Measurements from ENCODE around the gene SLC16A9. TPM values are rescaled to one million over a fixed set of nuclear protein-coding genes. Genes with fewer than 3 reads are reported as not detected.
A peak's percentile ranks its signal among the peaks of the same experiment; 100 is the strongest.
"Not testable (repeated sequence)": the region's sequence is repeated elsewhere in the genome, so short reads cannot be mapped to it uniquely, and the experiment has no call there.

The SLC16A9 gene
- total RNA-seq, 1 donor: under 0.01 TPM

DNA sequence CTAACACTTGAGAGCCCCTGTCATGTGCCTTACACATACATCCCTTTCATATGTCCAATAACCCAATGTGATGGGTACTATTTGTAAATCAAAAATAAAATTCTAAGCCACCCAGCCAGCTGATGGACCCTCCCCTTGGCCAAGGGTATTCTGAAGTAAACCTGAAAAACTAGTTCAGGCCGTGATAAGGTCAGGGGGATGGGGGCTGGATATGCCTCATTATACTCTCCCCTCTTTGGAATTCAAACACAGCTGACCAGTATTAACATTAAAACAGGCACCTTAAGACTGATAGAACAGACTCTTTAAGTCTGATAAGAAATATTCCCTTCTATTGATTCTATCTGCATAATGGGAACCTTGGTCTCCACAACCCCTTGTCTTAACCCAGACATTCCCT is 51.9 kb downstream of the SLC16A9 start:
- no peak for TF ChIP-seq CTCF (IDR thresholded peaks at IDR 0.05; ENCODE audit: insufficient read depth, low read depth, low read length)
- H3K4me3 ChIP-seq (ENCODE audit: low read depth, low read length): no peak overlapping the region
- DNase-seq (ENCODE audit: low read depth): no peak

DNA sequence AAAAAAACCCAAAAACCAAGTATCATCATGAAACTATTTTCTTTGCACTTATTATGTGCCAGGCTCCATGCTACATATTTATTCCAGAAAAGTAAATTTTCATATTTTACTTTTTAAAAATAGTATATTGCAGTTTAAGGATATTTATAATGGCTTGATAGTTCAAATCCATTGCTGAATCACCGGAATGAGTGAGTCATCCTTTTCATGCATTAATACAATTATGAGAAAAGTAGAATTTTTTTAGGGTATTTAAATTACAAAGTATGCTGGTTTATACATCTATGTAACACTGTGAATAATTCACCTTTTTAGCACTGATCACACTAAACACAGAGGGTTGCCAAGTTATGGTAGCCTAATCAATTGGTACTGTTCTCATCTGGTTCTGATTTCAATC is 54.3 kb downstream of the SLC16A9 start:
- DNase-seq (ENCODE audit: low read depth): no peak
- no peak for TF ChIP-seq CTCF (IDR thresholded peaks at IDR 0.05; ENCODE audit: insufficient read depth, low read depth, low read length)
- no peak overlapping the region for H3K4me3 ChIP-seq (ENCODE audit: low read depth, low read length)

DNA sequence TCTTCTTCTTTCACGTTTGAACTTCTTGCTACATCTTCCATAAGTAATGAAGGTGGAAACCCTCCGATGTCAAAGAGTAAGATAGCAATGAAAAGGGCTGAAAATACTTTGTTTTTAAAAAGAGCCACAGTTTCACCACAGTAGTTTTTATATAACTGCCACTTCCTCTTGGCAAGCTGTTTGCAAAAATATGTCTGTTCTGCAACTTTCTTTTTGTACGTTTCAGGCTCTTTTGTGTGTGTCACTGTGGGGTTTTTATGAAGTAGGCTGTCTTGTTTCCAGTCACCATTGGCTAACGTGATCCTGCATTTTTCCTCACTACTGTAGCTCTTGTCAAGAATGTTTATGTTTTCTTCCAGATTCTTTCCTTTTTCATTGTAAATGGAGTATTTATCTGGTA is 55.6 kb downstream of the SLC16A9 start:
- no peak overlapping the region for H3K4me3 ChIP-seq (ENCODE audit: low read depth, low read length)
- no peak for TF ChIP-seq CTCF (IDR thresholded peaks at IDR 0.05; ENCODE audit: insufficient read depth, low read depth, low read length)
- DNase-seq (ENCODE audit: low read depth): peak; percentile 2

DNA sequence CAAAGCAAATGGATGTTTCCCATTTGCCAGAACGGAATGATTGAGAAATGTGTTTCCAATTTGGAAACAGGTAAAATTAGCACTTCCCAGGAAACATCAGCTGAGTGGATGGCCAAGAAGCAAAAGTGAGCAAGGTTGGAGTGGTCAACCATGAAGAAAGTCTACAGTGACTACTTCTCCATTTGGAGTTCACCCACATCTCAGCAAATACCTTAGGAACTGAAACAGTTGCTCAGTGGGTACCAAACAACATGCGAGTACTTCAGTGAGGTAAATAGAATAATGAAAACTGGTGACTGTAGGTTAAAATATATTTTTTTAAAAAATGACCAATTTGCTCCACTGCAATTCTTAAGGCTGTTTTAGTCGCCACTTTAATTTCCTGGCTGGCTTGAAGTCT is 57.7 kb downstream of the SLC16A9 start:
- no peak for TF ChIP-seq CTCF (IDR thresholded peaks at IDR 0.05; ENCODE audit: insufficient read depth, low read depth, low read length)
- DNase-seq (ENCODE audit: low read depth): no peak
- H3K4me3 ChIP-seq (ENCODE audit: low read depth, low read length): no peak overlapping the region

DNA sequence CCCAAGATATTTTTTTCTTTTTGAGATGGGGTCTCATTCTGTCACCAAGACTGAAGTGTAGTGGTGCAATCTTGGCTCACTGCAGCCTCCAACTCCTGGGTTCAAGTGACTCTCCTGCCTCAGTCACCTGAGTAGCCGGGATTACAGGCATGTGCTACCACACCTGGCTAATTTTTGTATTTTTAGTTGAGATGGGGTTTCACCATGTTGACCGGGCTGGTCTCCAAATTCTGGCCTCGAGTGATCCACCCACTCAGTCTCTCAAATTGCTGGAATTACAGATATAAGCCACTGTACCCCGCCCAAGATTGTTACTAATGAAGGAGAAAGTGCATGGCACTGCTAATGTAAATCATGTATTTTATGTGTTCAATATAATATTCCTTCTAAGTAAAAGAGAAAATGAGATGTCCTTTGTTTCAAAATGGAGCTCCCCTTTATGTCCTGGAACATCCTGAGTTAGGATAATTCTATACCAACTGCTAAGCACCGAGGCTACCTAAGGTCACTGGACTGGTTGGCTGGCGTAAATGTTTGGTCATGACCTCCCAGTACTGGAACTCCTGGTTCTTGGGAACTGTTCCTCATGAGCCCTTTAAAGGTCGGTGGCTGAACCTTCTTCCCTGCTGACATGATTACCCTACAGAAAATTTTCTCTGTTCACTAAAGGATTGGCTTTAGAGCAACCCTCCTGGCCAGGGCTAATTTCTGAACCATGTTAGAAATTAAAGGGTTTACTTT is 59.9 kb downstream of the SLC16A9 start:
- TF ChIP-seq CTCF (IDR thresholded peaks at IDR 0.05; ENCODE audit: insufficient read depth, low read depth, low read length): no peak
- no peak overlapping the region for H3K4me3 ChIP-seq (ENCODE audit: low read depth, low read length)
- DNase-seq (ENCODE audit: low read depth): no peak

- no peak for TF ChIP-seq CTCF (IDR thresholded peaks at IDR 0.05; ENCODE audit: insufficient read depth, low read depth, low read length)
- DNase-seq (ENCODE audit: low read depth): peak; percentile 3
- no peak overlapping the region for H3K4me3 ChIP-seq (ENCODE audit: low read depth, low read length)
These were observed 60.9 kb downstream of the SLC16A9 start for GRCh38 chr10:59648711-59649201.

DNA sequence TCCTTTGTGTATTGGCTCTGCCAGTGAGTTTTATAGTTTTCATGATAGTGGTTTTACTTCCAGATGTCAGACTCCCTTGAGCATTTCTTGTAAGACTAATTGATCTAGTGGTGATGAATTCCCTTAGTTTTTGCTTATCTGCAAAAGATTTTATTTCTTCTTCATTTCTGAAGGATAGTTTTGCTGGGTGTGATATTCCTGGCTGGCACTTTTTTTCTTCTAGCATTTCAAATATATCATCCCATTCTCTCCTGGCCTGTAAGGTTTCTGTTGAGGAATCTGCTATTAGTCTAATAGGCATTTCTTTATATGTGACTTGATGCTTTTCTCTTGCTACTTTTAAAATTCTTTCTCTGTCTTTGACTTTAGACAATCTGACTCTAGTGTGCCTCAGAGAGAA is 64.8 kb downstream of the SLC16A9 start:
- DNase-seq (ENCODE audit: low read depth): no peak
- H3K4me3 ChIP-seq (ENCODE audit: low read depth, low read length): no peak overlapping the region
- no peak for TF ChIP-seq CTCF (IDR thresholded peaks at IDR 0.05; ENCODE audit: insufficient read depth, low read depth, low read length)

- not testable (repeated sequence) for DNase-seq (ENCODE audit: low read depth); H3K4me3 ChIP-seq (ENCODE audit: low read depth, low read length)
These were observed 68.0 kb downstream of the SLC16A9 start for GRCh38 chr10:59641688-59642087.

Data from fibroblast of villous mesenchyme (primary cell).